ENCODE measurements around the gene TARS2. TPM values are rescaled to one million over a fixed set of nuclear protein-coding genes. Genes with fewer than 3 reads are reported as not detected.

TARS2 gene
- total and polyA plus RNA-seq, 2 of the 4 experiments (the other 2 are of a cell fraction) = 10.9 to 21.8 TPM

GRCh38 chr1:150528196-150528595 is 41.0 kb downstream of the TARS2 start:
- peak overlapping the region; percentile 11; the same call in 1 of the 2 replicates for H3K23ac ChIP-seq (ENCODE audit: low read depth, low read length)
- peak overlapping the region; percentile 80; the same call in 1 of the 2 replicates for H2BK120ac ChIP-seq (ENCODE audit: low read depth, low read length)
- H4K5ac ChIP-seq (ENCODE audit: low read depth, low read length) = peak overlapping the region; percentile 89; the same call in 1 of the 2 replicates
- H4K20me1 ChIP-seq (ENCODE audit: insufficient read depth, low read length) = no peaks in the 10 kb centered on the region
- peak overlapping the region; percentile 93; the same call in 1 of the 2 replicates for H3K18ac ChIP-seq (ENCODE audit: low read depth, low read length)
- H3K9ac ChIP-seq (ENCODE audit: low read depth, low read length) = no peak overlapping the region; the same call in 1 of the 2 replicates
- 0 out of 3 replicates have a peak overlapping the region, but pooled peaks have one; percentile 73 for H2BK15ac ChIP-seq (ENCODE audit: low read depth, low read length)
- H4K91ac ChIP-seq (ENCODE audit: insufficient read depth, low read depth, low read length) = peak overlapping the region; percentile 68; the same call in 1 of the 2 replicates
- CTCF ChIA-PET = interaction anchor here (0.7 to 1.5 kb wide), 3 partner anchors 12 to 20 kb away, joined by 4 to 5 read pairs (median 5); partner anchors contain the start of gene FALEC
- ATAC-seq (ENCODE audit: low read depth) (peak; percentile 59), DNase-seq (peak; percentile 86)
- no peak overlapping the region for H3K4me3 ChIP-seq (ENCODE audit: insufficient read depth, low read depth, low read length)
- peaks cover 9% of the 10 kb centered on the region for H3K4me1 ChIP-seq (ENCODE audit: control insufficient read depth, insufficient read depth, low read length)
- peak overlapping the region; percentile 17 to 86; a peak in 2 of 4 replicates for H4K8ac ChIP-seq (ENCODE audit: low read depth in 2 of 2, low read length in 2 of 2)
- intact Hi-C loops (cut with micrococcal nuclease) (no loop called here), in situ Hi-C loops (cut with MboI; ENCODE audit: low sequenced_read_pairs) (no loop called here), dilution Hi-C loops (cut with HindIII; ENCODE audit: low sequenced_read_pairs, unreplicated experiment) (no loop called here)
- POLR2A ChIA-PET (ENCODE audit: unreplicated experiment) = no interaction called here
- H3K4me2 ChIP-seq (ENCODE audit: low read depth, low read length) = peak overlapping the region; percentile 45; the same call in 1 of the 2 replicates
- H3K4ac ChIP-seq (ENCODE audit: low read depth, low read length) = peak overlapping the region; percentile 56; the same call in 1 of the 2 replicates
- H3K9me1 ChIP-seq (ENCODE audit: insufficient read depth, low read length) = no peaks in the 10 kb centered on the region
- no peaks in the 10 kb centered on the region for H3K9me3 ChIP-seq (ENCODE audit: control insufficient read depth, insufficient read depth, low read length)
- H3K79me1 ChIP-seq (ENCODE audit: low read depth in 1 of 2, low read length in 2 of 2) = peaks cover 0 to 2% of the 10 kb centered on the region in 2 experiments; a peak in 1 of 4 replicates
- TF ChIP-seq RFX5 (IDR thresholded peaks at IDR 0.05; ENCODE audit: low read depth, low read length) (no peak), SMC3 (IDR thresholded peaks at IDR 0.05; ENCODE audit: low read depth, low read length) (no peak), RAD21 (IDR thresholded peaks at IDR 0.05; ENCODE audit: low read length) (no peak), FOS (IDR thresholded peaks at IDR 0.05; ENCODE audit: low read depth, low read length) (peak; percentile 8; the same call in 1 of the 2 replicates), POLR2A (IDR thresholded peaks at IDR 0.05; ENCODE audit: low read depth, low read length) (no peak)
- H3K36me3 ChIP-seq (ENCODE audit: control insufficient read depth, insufficient read depth, low read length) = no peaks in the 10 kb centered on the region
- peak overlapping the region; percentile 46; the same call in 1 of the 2 replicates for H3K56ac ChIP-seq (ENCODE audit: extremely low read depth, insufficient read depth, low read length)
- no peak overlapping the region; the same call in 1 of the 2 replicates for H3K27ac ChIP-seq (ENCODE audit: insufficient read depth, low read length)
- H2AFZ ChIP-seq (replicated peaks; ENCODE audit: low read length, poor library complexity) = no peak overlapping the region
- H2BK20ac ChIP-seq (ENCODE audit: low read depth, low read length) = peak overlapping the region; percentile 88; the same call in 1 of the 2 replicates
- no TSS peak for BruUV-seq (replicated peaks)
- H2BK5ac ChIP-seq (ENCODE audit: low read depth, low read length, poor library complexity, severe bottlenecking) = peak overlapping the region; percentile 92
- no peak overlapping the region for H2AK5ac ChIP-seq (ENCODE audit: low read depth, low read length)
- H3K27me3 ChIP-seq (ENCODE audit: control insufficient read depth, insufficient read depth, low read length) = no peaks in the 10 kb centered on the region
- no CpG with 5 or more reads among the region's 1 CpG for WGBS, 2 experiments (ENCODE audit: extremely low coverage in 2 of 2, insufficient read length in 1 of 2)
- H3K14ac ChIP-seq (replicated peaks; ENCODE audit: low read depth, low read length) = peak overlapping the region; percentile 79; the same call in 1 of the 2 replicates
- H2AK9ac ChIP-seq (replicated peaks; ENCODE audit: low read depth, low read length, poor library complexity) = no peak overlapping the region

All from IMR-90 (cell line).